Thymus (tissue), 11 donors: ENCODE results near the gene PPM1L. TPM values are rescaled to one million over a fixed set of nuclear protein-coding genes. Genes with fewer than 3 reads are reported as not detected.

ENCODE experiments used
- DNase-seq, 9 donors: peaks; one replicate each; pipeline ENCODE4 v3.0.0-alpha.2; 2013; ENCODE audit warnings: low spot score in 9 of 9, low read depth in 6 of 9, missing footprints in 1 of 9
- H3K27ac ChIP-seq, 2 donors: one replicate each; pipeline ENCODE4 v1.5.1; 2013; ENCODE audit warnings: control low read depth in 1 of 2, low read depth in 1 of 2, low read length in 1 of 2, mild to moderate bottlenecking in 1 of 2, moderate library complexity in 1 of 2
- H3K27me3 ChIP-seq, 2 donors: one replicate each; pipeline ENCODE4 v1.5.1; 2013; ENCODE audit warnings: low read length in 1 of 2; ENCODE audit not compliant: control insufficient read depth in 2 of 2, insufficient read depth in 1 of 2
- H3K36me3 ChIP-seq, 2 donors: one replicate each; pipeline ENCODE4 v1.5.1; 2013; ENCODE audit warnings: low read length in 1 of 2, mild to moderate bottlenecking in 1 of 2, moderate library complexity in 1 of 2; ENCODE audit not compliant: control insufficient read depth in 2 of 2, insufficient read depth in 2 of 2
- H3K4me1 ChIP-seq, 2 donors: one replicate each; pipeline ENCODE4 v1.5.1; 2013; ENCODE audit warnings: low read length in 2 of 2; ENCODE audit not compliant: control insufficient read depth in 2 of 2, insufficient read depth in 2 of 2
- H3K4me3 ChIP-seq, 2 donors: one replicate each; pipeline ENCODE4 v1.5.1; 2013; ENCODE audit warnings: low read length in 2 of 2, control low read depth in 1 of 2, mild to moderate bottlenecking in 1 of 2
- H3K9me3 ChIP-seq, 2 donors: one replicate each; pipeline ENCODE4 v1.5.1; 2013; ENCODE audit warnings: low read length in 1 of 2, mild to moderate bottlenecking in 1 of 2; ENCODE audit not compliant: control insufficient read depth in 2 of 2, insufficient read depth in 1 of 2
- WGBS: extraction: QIAGEN DNeasy Blood & Tissue Kit; methylation state at CpG from one replicate; pipeline ENCODE4 v1.1.7; 2013; 5-methylcytosine and 5-hydroxymethylcytosine counted together
- polyA plus RNA-seq: library from polyadenylated mRNA; stranded (reverse); fragments of 200-250 nt; gene quantifications from one replicate; pipeline ENCODE4 v1.2.3, GENCODE V29; 2013
- total RNA-seq: library from RNA; stranded (reverse); fragments of 120-200 nt; gene quantifications from one replicate; pipeline ENCODE4 v1.2.4, GENCODE V29; 2013
- donor health status: healthy.

PPM1L gene
- total and polyA plus RNA-seq, 2 donors: 3.3 to 4.7 TPM

DNA sequence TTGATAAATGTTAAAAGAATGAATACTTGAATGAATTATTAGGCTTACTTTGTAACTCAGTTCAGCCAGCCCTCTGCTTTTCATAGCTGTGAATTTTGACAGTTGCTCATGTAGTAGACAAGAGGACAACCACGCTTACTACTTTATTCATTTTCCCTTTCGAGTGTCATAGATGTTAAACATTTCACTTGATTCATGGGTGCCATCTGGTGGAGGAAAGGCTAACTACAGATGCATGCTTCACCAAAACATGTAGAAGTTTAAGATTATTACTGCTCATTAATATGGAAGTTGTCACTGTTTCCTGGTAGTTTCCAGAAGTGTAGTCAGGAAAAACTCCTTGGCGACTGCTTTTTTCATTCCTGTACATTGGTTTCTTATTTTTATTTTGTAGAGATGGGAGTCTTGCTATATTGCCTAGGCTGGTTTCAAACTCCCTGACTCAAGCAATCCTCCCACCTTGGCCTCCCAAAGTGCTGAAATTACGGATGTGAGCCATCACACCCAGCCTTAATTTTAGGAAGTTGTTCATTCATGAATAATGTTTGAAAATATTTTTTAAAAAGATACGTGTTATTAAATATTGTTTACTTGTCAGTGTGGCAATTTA, 186.0 kb downstream of the PPM1L start:
- WGBS: 56% methylated on average over 5 of the region's 5 CpGs
- H3K36me3 ChIP-seq: no peaks in the 10 kb centered on the region
- H3K4me1 ChIP-seq: no peaks in the 10 kb centered on the region
- no peak overlapping the region for H3K27ac ChIP-seq
- peaks cover 1 to 6% of the 10 kb centered on the region in 2 donors for H3K9me3 ChIP-seq
- no peak overlapping the region for H3K4me3 ChIP-seq
- no peaks in the 10 kb centered on the region for H3K27me3 ChIP-seq
- peak; percentile 23 to 87 (median 75) for DNase-seq

DNA sequence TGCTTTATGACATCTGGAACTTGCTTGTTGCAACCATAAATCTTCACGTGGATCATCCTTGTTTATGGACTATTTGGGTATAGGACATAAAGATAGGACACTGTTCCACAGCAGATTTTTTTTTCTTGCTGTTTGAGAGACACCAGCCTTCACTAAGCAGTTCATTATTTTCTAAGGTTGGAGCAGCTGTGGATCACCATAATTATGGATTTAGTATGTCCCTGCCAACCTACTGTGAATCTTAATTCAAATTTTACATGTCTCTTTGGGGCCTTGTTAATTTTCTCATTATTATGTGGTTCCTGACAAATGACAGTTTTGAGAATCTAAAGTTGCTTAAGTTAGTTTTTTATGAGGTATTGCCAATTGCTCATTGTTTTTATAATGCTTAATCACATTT, 188.0 kb downstream of the PPM1L start:
- Histone ChIP-seq H3K27ac (no peak overlapping the region), H3K9me3 (peaks cover 1 to 6% of the 10 kb centered on the region in 2 donors), H3K4me3 (no peak overlapping the region), H3K27me3 (no peaks in the 10 kb centered on the region), H3K36me3 (no peaks in the 10 kb centered on the region), H3K4me1 (no peaks in the 10 kb centered on the region)
- no peak for DNase-seq
- WGBS: 93% methylated on average over 1 of the region's 1 CpG

DNA sequence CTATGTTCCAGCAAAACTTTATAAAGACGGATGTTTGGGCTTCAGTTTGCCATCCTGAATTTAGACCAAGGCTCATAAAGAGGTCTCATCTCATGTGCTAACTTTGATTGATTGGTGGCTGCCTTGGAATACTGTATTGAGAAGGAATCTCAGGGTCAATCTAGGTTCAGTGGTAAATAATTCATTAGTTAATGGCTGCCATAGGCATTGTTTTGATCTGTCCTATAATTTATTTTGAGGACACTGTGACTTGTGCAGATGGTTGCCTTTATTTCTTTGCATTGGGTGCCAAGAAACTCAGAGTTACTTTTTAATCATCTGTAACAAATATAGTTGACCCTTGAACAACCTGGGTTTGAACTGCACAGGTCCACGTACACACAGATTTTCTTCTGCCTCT, 189.3 kb downstream of the PPM1L start:
- DNase-seq: no peak
- H3K27me3 ChIP-seq: no peaks in the 10 kb centered on the region
- no peaks in the 10 kb centered on the region for H3K36me3 ChIP-seq
- H3K27ac ChIP-seq: no peak overlapping the region
- peaks cover 0 to 5% of the 10 kb centered on the region in 2 donors for H3K9me3 ChIP-seq
- no peak overlapping the region for H3K4me3 ChIP-seq
- WGBS: 98% methylated on average over 2 of the region's 2 CpGs
- H3K4me1 ChIP-seq: peaks cover 3 to 5% of the 10 kb centered on the region in 2 donors

DNA sequence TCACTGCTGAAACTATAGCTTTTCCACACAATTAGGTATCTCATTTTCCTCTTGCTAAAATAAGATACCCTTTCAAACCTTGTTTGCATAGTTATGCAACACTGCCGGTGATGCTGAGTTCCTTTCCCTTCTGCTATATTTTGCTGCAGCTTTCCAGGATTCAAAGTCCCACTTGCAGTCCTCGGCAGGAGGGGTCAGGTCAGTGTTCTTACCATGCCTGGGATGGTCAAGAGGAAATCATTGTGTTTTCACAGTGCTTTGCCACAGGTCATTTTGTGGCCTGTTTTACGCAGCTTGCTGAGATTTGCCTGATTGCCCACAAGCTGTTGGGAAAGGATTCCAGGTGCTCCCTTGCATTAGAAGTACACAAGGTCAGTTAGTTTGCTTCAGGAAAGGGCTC, 192.2 kb downstream of the PPM1L start:
- no peak for DNase-seq
- H3K4me1 ChIP-seq: peaks cover 3 to 5% of the 10 kb centered on the region in 2 donors
- no peak overlapping the region for H3K27ac ChIP-seq
- no peak overlapping the region for H3K4me3 ChIP-seq
- no peaks in the 10 kb centered on the region for H3K27me3 ChIP-seq
- 92% methylated on average over 3 of the region's 3 CpGs for WGBS
- H3K9me3 ChIP-seq: no peaks in the 10 kb centered on the region
- H3K36me3 ChIP-seq: no peaks in the 10 kb centered on the region

DNA sequence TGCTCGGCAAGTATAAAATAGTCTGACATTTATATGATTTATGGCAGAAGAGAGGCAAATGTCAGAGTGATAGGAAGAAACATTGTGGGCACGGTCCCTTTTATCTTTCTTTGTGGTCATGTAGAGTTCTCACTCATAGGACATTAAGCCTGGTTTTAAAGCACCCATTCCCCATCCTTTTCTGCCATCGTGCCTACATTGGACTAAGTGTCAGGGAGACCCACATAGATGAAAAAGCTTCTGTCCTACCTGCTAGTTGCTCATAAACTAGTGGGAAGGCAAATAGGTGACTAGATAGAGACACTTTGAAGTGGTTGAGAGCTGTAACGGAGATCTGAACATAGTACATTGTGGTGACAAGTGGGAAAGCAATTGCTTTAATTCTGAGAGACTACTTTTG, 193.4 kb downstream of the PPM1L start:
- no peak overlapping the region for H3K4me3 ChIP-seq
- no peaks in the 10 kb centered on the region for H3K9me3 ChIP-seq
- no peaks in the 10 kb centered on the region for H3K27me3 ChIP-seq
- H3K27ac ChIP-seq: no peak overlapping the region
- H3K36me3 ChIP-seq: no peaks in the 10 kb centered on the region
- 7% methylated on average over 4 of the region's 4 CpGs for WGBS
- DNase-seq: peak in 6 of 9 donors; percentile 8 to 70 (median 34)
- peaks cover 3 to 5% of the 10 kb centered on the region in 2 donors for H3K4me1 ChIP-seq

DNA sequence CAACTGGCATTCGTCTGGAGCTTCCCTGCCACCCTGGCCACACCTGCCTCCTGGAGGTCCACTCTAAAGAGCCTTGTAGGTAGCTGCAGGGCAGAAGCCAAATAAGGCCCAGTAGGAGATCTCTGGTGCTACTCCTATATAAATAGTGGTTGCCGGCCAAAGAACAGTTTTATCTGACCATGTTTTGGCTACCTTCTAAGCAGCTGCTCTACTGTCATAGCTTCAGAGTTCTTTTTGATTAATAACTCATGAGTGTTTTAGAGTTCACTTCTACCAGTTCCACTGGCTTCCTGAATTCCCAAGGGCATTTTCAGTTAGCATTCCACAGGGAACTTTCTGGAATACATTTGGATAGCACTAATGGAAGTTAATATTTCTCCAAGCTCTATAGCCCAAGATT, 194.5 kb downstream of the PPM1L start:
- WGBS: 96% methylated on average over 2 of the region's 2 CpGs
- Histone ChIP-seq H3K27me3 (no peaks in the 10 kb centered on the region), H3K36me3 (no peaks in the 10 kb centered on the region), H3K4me1 (peaks cover 3 to 5% of the 10 kb centered on the region in 2 donors), H3K9me3 (no peaks in the 10 kb centered on the region), H3K27ac (no peak overlapping the region), H3K4me3 (no peak overlapping the region)
- no peak for DNase-seq

DNA sequence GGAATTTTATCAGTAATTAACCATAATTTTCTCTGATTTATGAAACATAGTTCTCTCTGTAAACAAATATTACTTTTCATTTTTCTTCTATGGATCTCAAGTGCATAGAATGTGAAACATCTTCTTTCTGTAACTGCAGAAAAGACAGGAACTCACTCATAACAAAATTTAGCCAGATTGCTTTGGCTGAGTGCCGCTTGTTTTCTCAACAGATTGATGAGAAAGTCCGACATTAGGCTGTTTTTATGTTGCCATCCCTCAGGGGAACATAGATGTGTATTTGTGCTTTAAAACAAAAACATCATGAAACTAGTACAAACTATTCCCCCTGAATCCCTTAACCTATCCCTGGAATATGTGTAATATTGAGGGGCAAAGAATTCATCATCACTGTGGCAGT, 194.9 kb downstream of the PPM1L start:
- H3K4me3 ChIP-seq: no peak overlapping the region
- H3K36me3 ChIP-seq: no peaks in the 10 kb centered on the region
- no peaks in the 10 kb centered on the region for H3K9me3 ChIP-seq
- H3K27ac ChIP-seq: no peak overlapping the region
- DNase-seq: no peak
- peaks cover 3 to 5% of the 10 kb centered on the region in 2 donors for H3K4me1 ChIP-seq
- no peaks in the 10 kb centered on the region for H3K27me3 ChIP-seq
- 99% methylated on average over 2 of the region's 2 CpGs for WGBS

DNA sequence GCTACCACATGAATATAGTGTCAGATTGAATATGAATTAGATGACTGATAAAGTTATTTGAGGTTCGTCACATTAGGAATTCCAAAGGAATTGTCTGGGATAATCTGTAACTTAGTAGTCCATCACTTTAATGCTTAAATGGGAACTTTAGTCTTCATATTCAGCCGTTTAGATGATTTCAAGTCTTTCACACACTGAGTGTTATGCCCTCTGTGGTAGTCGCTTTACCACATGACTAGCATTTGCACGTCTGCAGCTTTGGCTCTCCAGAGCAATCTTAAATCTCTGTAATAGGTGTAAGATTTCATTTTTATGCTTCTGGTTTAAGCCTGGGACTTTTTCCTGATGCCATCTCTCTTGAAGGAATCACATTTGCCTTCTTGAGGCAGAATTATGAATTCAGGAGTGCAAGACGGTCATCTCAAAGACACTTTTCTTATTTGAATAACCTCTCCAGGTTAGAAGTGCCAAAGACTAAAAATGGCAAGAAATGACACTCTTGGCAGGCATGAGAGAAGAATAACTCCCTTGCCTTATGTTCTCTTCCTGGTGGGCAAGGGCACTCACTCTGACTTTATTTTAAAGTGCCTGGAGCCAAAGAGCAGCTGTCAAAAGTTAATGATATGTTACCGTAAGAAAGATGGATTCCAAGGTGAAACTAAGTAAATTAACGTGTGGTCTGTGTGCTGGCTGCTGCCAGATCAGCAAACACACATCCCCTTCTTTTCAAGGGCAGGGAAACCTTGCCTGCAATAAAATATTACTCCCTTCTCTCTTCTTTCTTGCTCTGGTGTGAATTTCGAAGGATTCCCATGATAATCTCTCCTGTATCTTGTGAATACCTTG, 195.8 kb downstream of the PPM1L start:
- Histone ChIP-seq H3K27me3 (no peaks in the 10 kb centered on the region), H3K27ac (no peak overlapping the region), H3K9me3 (no peaks in the 10 kb centered on the region), H3K4me3 (no peak overlapping the region), H3K36me3 (no peaks in the 10 kb centered on the region), H3K4me1 (peaks cover 3 to 5% of the 10 kb centered on the region in 2 donors)
- WGBS: 95% methylated on average over 8 of the region's 8 CpGs
- no peak for DNase-seq

DNA sequence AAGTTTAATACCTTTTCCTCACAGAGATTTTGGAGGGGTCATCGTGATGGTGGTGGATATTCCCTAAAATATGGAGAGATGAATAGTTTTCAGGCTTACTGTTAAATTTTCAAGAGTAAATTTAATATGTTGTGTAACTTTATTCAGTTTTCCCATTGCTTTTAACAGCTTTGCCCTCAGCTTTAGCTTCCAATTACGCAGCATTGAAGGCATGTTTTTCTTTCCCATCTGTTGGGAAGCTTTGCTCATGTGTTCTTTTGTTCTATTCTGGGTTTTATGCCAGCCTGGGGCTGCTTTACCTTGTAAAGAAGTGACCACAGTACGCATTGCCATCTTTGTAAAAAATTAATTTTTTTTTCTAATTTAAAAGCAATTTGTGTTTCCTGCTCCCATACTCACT, 197.7 kb downstream of the PPM1L start:
- H3K27ac ChIP-seq: no peak overlapping the region
- 95% methylated on average over 3 of the region's 3 CpGs for WGBS
- no peaks in the 10 kb centered on the region for H3K27me3 ChIP-seq
- no peaks in the 10 kb centered on the region for H3K36me3 ChIP-seq
- DNase-seq: no peak
- no peaks in the 10 kb centered on the region for H3K9me3 ChIP-seq
- peaks cover 3 to 5% of the 10 kb centered on the region in 2 donors for H3K4me1 ChIP-seq
- H3K4me3 ChIP-seq: no peak overlapping the region
